H1 (cell line): Measurements from ENCODE around the gene PCDHGA1. TPM values are rescaled to one million over a fixed set of nuclear protein-coding genes. Genes with fewer than 3 reads are reported as not detected.

Experiments used
- ASH2L ChIP-seq: fragments of 200-600, 300-600 bp; sonication (generic); IDR thresholded peaks from one replicate; pipeline ENCODE4 v1.7.1; 2017; ENCODE audit warnings: low read length
- ATF2 ChIP-seq: IDR thresholded peaks from 2 replicates; pipeline ENCODE4 v1.6.1; 2012; ENCODE audit warnings: low read length, inconsistent platforms
- HDAC2 ChIP-seq, 2 experiments: fragments of 300-600 bp in 1 of 2; sonication (generic) in 1 of 2; IDR thresholded peaks; 2 replicates each; pipeline ENCODE4 v1.6.1; 2011 to 2012; ENCODE audit warnings: low read depth in 2 of 2, low read length in 2 of 2, mild to moderate bottlenecking in 2 of 2, moderate library complexity in 2 of 2, borderline replicate concordance in 1 of 2, inconsistent platforms in 1 of 2
- SIN3A ChIP-seq, 2 experiments: IDR thresholded peaks in 1 of 2; conservative IDR thresholded peaks in 1 of 2; 2 replicates each; pipeline ENCODE4 v1.6.1; 2011 to 2012; ENCODE audit warnings: low read length in 2 of 2, improper control_type of control experiment in 1 of 2, low read depth in 1 of 2, mild to moderate bottlenecking in 1 of 2
- polyA plus RNA-seq, 7 experiments: library from polyadenylated mRNA; depleted of rRNA in 3 of 7; stranded (reverse) in 5 of 7; unstranded in 2 of 7; fragments of >200 nt in 5 of 7; fragments of 200-250 nt in 2 of 7; gene quantifications; 1 replicate in 5 of 7; 2 replicates in 1 of 7; 4 replicates in 1 of 7; pipeline versions ENCODE4 v1.2.1 to v1.2.3, GENCODE V29; 2011 to 2013; ENCODE audit warnings: missing spikeins in 2 of 7, mixed read lengths in 2 of 7
- total RNA-seq: library from RNA; stranded (reverse); fragmentation: NEBNext Ultra II Directional; extraction: Animal tissue kit (Norgen Biotek cat#: 25700); gene quantifications from 2 replicates; pipeline ENCODE4 v1.2.1, GENCODE V29; 2021

PCDHGA1 gene
- total and polyA plus RNA-seq, 2 of the 8 experiments (the other 6 are each of a cell fraction or from before 2014, with no cell fraction given): 0.57 to 0.89 TPM

GRCh38 chr5:141437221-141437620 is 106.9 kb downstream of the PCDHGA1 start (continued):
- TF ChIP-seq HDAC2 (IDR thresholded peaks at IDR 0.05; ENCODE audit: borderline replicate concordance in 1 of 2, low read depth in 2 of 2, low read length in 2 of 2) (no peak), ASH2L (no peak), ATF2 (no peak), SIN3A (conservative IDR thresholded peaks at IDR 0.05 in 1 of 2, IDR thresholded peaks at IDR 0.05 in 1 of 2; ENCODE audit: low read depth in 1 of 2, low read length in 2 of 2) (no peak)
